H9 (cell line): ENCODE data around the gene METTL17. TPM values are rescaled to one million over a fixed set of nuclear protein-coding genes. Genes with fewer than 3 reads are reported as not detected.

ENCODE experiments used
- DNase-seq: peaks from one replicate; pipeline ENCODE4 v3.0.0-alpha.2; 2017
- H2AFZ ChIP-seq: one replicate; pipeline ENCODE4 v1.6.1; 2013; ENCODE audit warnings: mild to moderate bottlenecking, low read length, control low read depth, moderate library complexity
- H2AK5ac ChIP-seq: 2 replicates; pipeline ENCODE4 v1.6.1; 2013; ENCODE audit warnings: low read length, control low read depth, mixed read lengths; ENCODE audit not compliant: insufficient read length
- H2BK120ac ChIP-seq: one replicate; pipeline ENCODE4 v1.6.1; 2013; ENCODE audit warnings: low read depth, mild to moderate bottlenecking, low read length, control low read depth, inconsistent platforms; ENCODE audit not compliant: poor library complexity, severe bottlenecking
- H2BK12ac ChIP-seq: 2 replicates; pipeline ENCODE4 v1.6.1; 2013; ENCODE audit warnings: low read length, control low read depth, mixed read lengths, low read depth; ENCODE audit not compliant: insufficient read length
- H2BK15ac ChIP-seq: 2 replicates; pipeline ENCODE4 v1.6.1; 2013; ENCODE audit warnings: low read depth, low read length, control low read depth
- H2BK20ac ChIP-seq: one replicate; pipeline ENCODE4 v1.6.1; 2013; ENCODE audit warnings: low read depth, mild to moderate bottlenecking, low read length, control low read depth, inconsistent platforms; ENCODE audit not compliant: poor library complexity, severe bottlenecking
- H2BK5ac ChIP-seq: 2 replicates; pipeline ENCODE4 v1.6.1; 2013; ENCODE audit warnings: low read length, control low read depth, mixed read lengths; ENCODE audit not compliant: insufficient read length
- H3K14ac ChIP-seq: 2 replicates; pipeline ENCODE4 v1.6.1; 2013; ENCODE audit warnings: low read length, control low read depth; ENCODE audit not compliant: insufficient read depth
- H3K18ac ChIP-seq: 2 replicates; pipeline ENCODE4 v1.6.1; 2013; ENCODE audit warnings: low read depth, mild to moderate bottlenecking, mixed read lengths, low read length, control low read depth; ENCODE audit not compliant: insufficient read length
- H3K23ac ChIP-seq: 2 replicates; pipeline ENCODE4 v1.6.1; 2013; ENCODE audit warnings: low read length, control low read depth, mixed read lengths, low read depth; ENCODE audit not compliant: insufficient read length
- H3K23me2 ChIP-seq: 2 replicates; pipeline ENCODE4 v1.6.1; 2013; ENCODE audit warnings: low read depth, mild to moderate bottlenecking, mixed read lengths, low read length, control low read depth; ENCODE audit not compliant: insufficient read length, poor library complexity, severe bottlenecking
- H3K27ac ChIP-seq: 2 replicates; pipeline ENCODE4 v1.5.1; 2013; ENCODE audit warnings: low read length, control low read depth, mixed read lengths, low read depth; ENCODE audit not compliant: insufficient read length
- H3K27me3 ChIP-seq: 2 replicates; pipeline ENCODE4 v1.6.1; 2013; ENCODE audit warnings: low read length, control low read depth, inconsistent platforms; ENCODE audit not compliant: insufficient read depth
- H3K4ac ChIP-seq: 2 replicates; pipeline ENCODE4 v1.6.1; 2013; ENCODE audit warnings: low read depth, mild to moderate bottlenecking, control low read depth, inconsistent platforms, low read length, moderate library complexity
- H3K4me1 ChIP-seq: 2 replicates; pipeline ENCODE4 v1.6.1; 2013; ENCODE audit warnings: low read length, control low read depth, inconsistent platforms; ENCODE audit not compliant: insufficient read depth
- H3K4me2 ChIP-seq: 2 replicates; pipeline ENCODE4 v1.6.1; 2013; ENCODE audit warnings: low read length, control low read depth, mixed read lengths; ENCODE audit not compliant: insufficient read length, insufficient read depth
- H3K56ac ChIP-seq: 2 replicates; pipeline ENCODE4 v1.6.1; 2013; ENCODE audit warnings: low read depth, mild to moderate bottlenecking, mixed read lengths, low read length, control low read depth; ENCODE audit not compliant: insufficient read length
- H3K79me1 ChIP-seq: 2 replicates; pipeline ENCODE4 v1.6.1; 2013; ENCODE audit warnings: low read depth, mild to moderate bottlenecking, moderate library complexity, low read length, control low read depth, inconsistent platforms; ENCODE audit not compliant: insufficient read depth, poor library complexity, severe bottlenecking
- H3K79me2 ChIP-seq: 2 replicates; pipeline ENCODE4 v1.6.1; 2013; ENCODE audit warnings: low read length, control low read depth, inconsistent platforms; ENCODE audit not compliant: insufficient read depth
- H3K9ac ChIP-seq: 2 replicates; pipeline ENCODE4 v1.6.1; 2013; ENCODE audit warnings: low read length, control low read depth, mixed read lengths; ENCODE audit not compliant: insufficient read length; ENCODE audit errors: extremely low read depth
- H3K9me3 ChIP-seq: one replicate; pipeline ENCODE4 v1.6.1; 2013; ENCODE audit warnings: low read depth, low read length, inconsistent platforms; ENCODE audit not compliant: control insufficient read depth
- H3T11ph ChIP-seq: one replicate; pipeline ENCODE4 v1.6.1; 2013; ENCODE audit warnings: mild to moderate bottlenecking, low read length, control low read depth, inconsistent platforms
- H4K20me1 ChIP-seq: one replicate; pipeline ENCODE4 v1.6.1; 2013; ENCODE audit not compliant: control insufficient read depth, insufficient read length, insufficient read depth
- H4K5ac ChIP-seq: 2 replicates; pipeline ENCODE4 v1.6.1; 2013; ENCODE audit warnings: low read depth, mild to moderate bottlenecking, mixed read lengths, low read length, control low read depth; ENCODE audit not compliant: insufficient read length
- H4K8ac ChIP-seq: replicated peaks from 2 replicates; pipeline ENCODE4 v1.6.1; 2013; ENCODE audit warnings: low read length, control low read depth, mixed read lengths, low read depth; ENCODE audit not compliant: insufficient read length
- H4K91ac ChIP-seq: 2 replicates; pipeline ENCODE4 v1.6.1; 2013; ENCODE audit warnings: low read depth, mild to moderate bottlenecking, moderate library complexity, mixed read lengths, low read length, control low read depth; ENCODE audit not compliant: insufficient read length
- H3K27ac Mint-ChIP-seq, 3 experiments: 2 replicates in 2 of 3; 3 replicates in 1 of 3; pipeline ENCODE4 v1.8.0; 2020 to 2021; ENCODE audit warnings: mixed read lengths in 3 of 3, mild to moderate bottlenecking in 1 of 3, moderate library complexity in 1 of 3
- H3K27me3 Mint-ChIP-seq: 2 replicates; pipeline ENCODE4 v1.8.0; 2021; ENCODE audit warnings: low read depth, mild to moderate bottlenecking, moderate library complexity, mixed read lengths
- H3K36me3 Mint-ChIP-seq, 3 experiments: 2 replicates in 2 of 3; 3 replicates in 1 of 3; pipeline ENCODE4 v1.8.0; 2020 to 2021; ENCODE audit warnings: low read depth in 3 of 3, mixed read lengths in 3 of 3; ENCODE audit not compliant: insufficient read depth in 1 of 3
- H3K4me1 Mint-ChIP-seq, 2 experiments: 2 replicates each; pipeline ENCODE4 v1.8.0; 2020; ENCODE audit warnings: mixed read lengths in 2 of 2
- H3K4me3 Mint-ChIP-seq, 2 experiments: 2 replicates in 1 of 2; 3 replicates in 1 of 2; pipeline ENCODE4 v1.8.0; 2020 to 2021; ENCODE audit warnings: mild to moderate bottlenecking in 2 of 2, mixed read lengths in 2 of 2, moderate library complexity in 1 of 2
- H3K9me3 Mint-ChIP-seq, 2 experiments: 2 replicates in 1 of 2; 3 replicates in 1 of 2; pipeline ENCODE4 v1.8.0; 2020; ENCODE audit warnings: mild to moderate bottlenecking in 2 of 2, mixed read lengths in 2 of 2, moderate library complexity in 1 of 2
- WGBS: extraction: QIAGEN DNeasy Blood & Tissue Kit; methylation state at CpG from one replicate; pipeline ENCODE4 v1.1.7; 2013; ENCODE audit warnings: missing lambda C conversion rate, low lambda C conversion rate, mixed read lengths; ENCODE audit not compliant: insufficient read length; ENCODE audit errors: extremely low coverage; 5-methylcytosine and 5-hydroxymethylcytosine counted together
- total RNA-seq: library from RNA; stranded (reverse); gene quantifications from 2 replicates; pipeline ENCODE4 v1.2.1, GENCODE V29; 2021
- TF ChIP-seq, protein P1 (sequence below): fragments of 200-600 bp; sonication (generic); conservative IDR thresholded peaks from 3 replicates; pipeline ENCODE4 v1.8.0; 2021; ENCODE audit warnings: antibody characterized with exemption, mild to moderate bottlenecking

The METTL17 gene
- total RNA-seq, 1 experiment from 2014 or later: 81.4 TPM

DNA sequence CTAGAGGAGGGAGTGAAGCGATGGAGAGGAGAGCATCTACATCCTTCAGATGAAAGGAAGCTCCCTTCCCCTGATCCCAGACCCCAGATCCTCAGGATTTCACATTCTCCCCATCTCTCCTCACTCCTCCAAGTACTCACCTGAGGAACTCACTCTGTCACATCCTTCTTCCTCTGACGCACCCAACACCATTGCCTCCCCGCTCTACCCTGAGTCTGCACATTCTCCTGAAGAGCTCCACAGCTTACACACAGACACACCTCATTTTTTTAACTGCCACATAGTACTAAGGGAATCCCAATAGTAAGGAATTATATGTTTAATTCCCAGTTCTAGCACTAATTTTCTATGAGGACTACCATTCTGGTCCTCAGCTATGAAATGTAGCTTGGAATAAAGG is 16.3 kb upstream of the METTL17 start:
- TF ChIP-seq, protein P1, sequence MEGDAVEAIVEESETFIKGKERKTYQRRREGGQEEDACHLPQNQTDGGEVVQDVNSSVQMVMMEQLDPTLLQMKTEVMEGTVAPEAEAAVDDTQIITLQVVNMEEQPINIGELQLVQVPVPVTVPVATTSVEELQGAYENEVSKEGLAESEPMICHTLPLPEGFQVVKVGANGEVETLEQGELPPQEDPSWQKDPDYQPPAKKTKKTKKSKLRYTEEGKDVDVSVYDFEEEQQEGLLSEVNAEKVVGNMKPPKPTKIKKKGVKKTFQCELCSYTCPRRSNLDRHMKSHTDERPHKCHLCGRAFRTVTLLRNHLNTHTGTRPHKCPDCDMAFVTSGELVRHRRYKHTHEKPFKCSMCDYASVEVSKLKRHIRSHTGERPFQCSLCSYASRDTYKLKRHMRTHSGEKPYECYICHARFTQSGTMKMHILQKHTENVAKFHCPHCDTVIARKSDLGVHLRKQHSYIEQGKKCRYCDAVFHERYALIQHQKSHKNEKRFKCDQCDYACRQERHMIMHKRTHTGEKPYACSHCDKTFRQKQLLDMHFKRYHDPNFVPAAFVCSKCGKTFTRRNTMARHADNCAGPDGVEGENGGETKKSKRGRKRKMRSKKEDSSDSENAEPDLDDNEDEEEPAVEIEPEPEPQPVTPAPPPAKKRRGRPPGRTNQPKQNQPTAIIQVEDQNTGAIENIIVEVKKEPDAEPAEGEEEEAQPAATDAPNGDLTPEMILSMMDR: no peak
- Histone ChIP-seq H3K4me1 (no peaks in the 10 kb centered on the region), H3K79me2 (no peaks in the 10 kb centered on the region), H2AK5ac (no peak overlapping the region), H3K14ac (no peak overlapping the region), H3K4me2 (no peak overlapping the region), H2BK20ac (no peak overlapping the region), H3K23me2 (peaks cover 6% of the 10 kb centered on the region), H3K27ac (no peak overlapping the region), H3K4ac (no peak overlapping the region), H3K9ac (no peak overlapping the region), H4K8ac (no peak overlapping the region), H3K79me1 (no peaks in the 10 kb centered on the region), H2BK12ac (no peak overlapping the region), H4K5ac (no peak overlapping the region), H2BK120ac (no peak overlapping the region), H3T11ph (no peak overlapping the region), H2BK15ac (no peak overlapping the region), H3K18ac (no peak overlapping the region), H3K56ac (no peak overlapping the region), H4K91ac (no peak overlapping the region), H3K27me3 (no peaks in the 10 kb centered on the region), H4K20me1 (no peaks in the 10 kb centered on the region), H2AFZ (no peak overlapping the region), H3K9me3 (no peaks in the 10 kb centered on the region), H3K23ac (no peak overlapping the region), H2BK5ac (no peak overlapping the region)
- Mint-ChIP-seq H3K4me3 (no peak overlapping the region), H3K36me3 (no peaks in the 10 kb centered on the region), H3K27me3 (peaks cover 23% of the 10 kb centered on the region), H3K27ac (no peak overlapping the region; a peak in 1 of 7 replicates), H3K9me3 (no peaks in the 10 kb centered on the region), H3K4me1 (peaks cover 8 to 12% of the 10 kb centered on the region in 2 experiments)
- WGBS: no CpG with 5 or more reads among the region's 3 CpGs
- no peak for DNase-seq
